Neutrophil (primary cell): ENCODE results near the gene DDX5.

ENCODE experiments used
- H3K27ac ChIP-seq: fragments of 200-600 bp; sonication (generic); 2 replicates; pipeline ENCODE4 v1.5.1; 2016; ENCODE audit warnings: mild to moderate bottlenecking, moderate library complexity
- H3K27me3 ChIP-seq: fragments of 200-600 bp; sonication (generic); 2 replicates; pipeline ENCODE4 v1.6.0; 2016; ENCODE audit warnings: mild to moderate bottlenecking
- H3K36me3 ChIP-seq: fragments of 200-600 bp; sonication (generic); 2 replicates; pipeline ENCODE4 v1.5.1; 2017
- H3K4me1 ChIP-seq, 2 experiments: fragments of 200-600 bp in 1 of 2; sonication (generic) in 1 of 2; 1 replicate in 1 of 2; 2 replicates in 1 of 2; pipeline versions ENCODE4 v1.5.1 to v1.6.1; 2013 to 2016; ENCODE audit warnings: low read depth in 1 of 2, low read length in 1 of 2, mild to moderate bottlenecking in 1 of 2, moderate library complexity in 1 of 2; ENCODE audit not compliant: control insufficient read depth in 1 of 2, insufficient read depth in 1 of 2
- H3K4me3 ChIP-seq, 2 experiments: fragments of 200-600 bp in 1 of 2; sonication (generic) in 1 of 2; 1 replicate in 1 of 2; 2 replicates in 1 of 2; pipeline ENCODE4 v1.5.1; 2013 to 2016; ENCODE audit warnings: low read depth in 1 of 2, low read length in 1 of 2, mild to moderate bottlenecking in 1 of 2, moderate library complexity in 1 of 2
- H3K9me3 ChIP-seq: fragments of 200-600 bp; sonication (generic); 2 replicates; pipeline ENCODE4 v1.5.1; 2016
- CTCF ChIP-seq: fragments of 200-600 bp; sonication (generic); IDR thresholded peaks from 2 replicates; pipeline ENCODE4 v1.5.1; 2016; ENCODE audit warnings: antibody characterized with exemption

Gene DDX5

GRCh38 chr17:64529221-64529620, 23.1 kb upstream of the DDX5 start:
- no peaks in the 10 kb centered on the region for H3K27me3 ChIP-seq
- H3K36me3 ChIP-seq: peaks cover 98% of the 10 kb centered on the region
- H3K4me1 ChIP-seq: no peaks in the 10 kb centered on the region
- H3K9me3 ChIP-seq: no peaks in the 10 kb centered on the region
- H3K4me3 ChIP-seq: no peak overlapping the region
- no peak for TF ChIP-seq CTCF
- H3K27ac ChIP-seq: no peak overlapping the region

- peaks cover 97% of the 10 kb centered on the region for H3K36me3 ChIP-seq
- no peak overlapping the region for H3K27ac ChIP-seq
- no peak for TF ChIP-seq CTCF
- H3K27me3 ChIP-seq: no peaks in the 10 kb centered on the region
- H3K9me3 ChIP-seq: no peaks in the 10 kb centered on the region
- no peaks in the 10 kb centered on the region for H3K4me1 ChIP-seq
- H3K4me3 ChIP-seq: no peak overlapping the region
These were observed 21.8 kb upstream of the DDX5 start for GRCh38 chr17:64527914-64528313.

GRCh38 chr17:64520359-64520758, 14.3 kb upstream of the DDX5 start:
- H3K27me3 ChIP-seq: no peaks in the 10 kb centered on the region
- no peak overlapping the region for H3K4me3 ChIP-seq
- H3K27ac ChIP-seq: no peak overlapping the region
- H3K9me3 ChIP-seq: no peaks in the 10 kb centered on the region
- H3K36me3 ChIP-seq: peaks cover 78% of the 10 kb centered on the region
- H3K4me1 ChIP-seq: no peaks in the 10 kb centered on the region
- TF ChIP-seq CTCF: no peak

- Histone ChIP-seq H3K27me3 (no peaks in the 10 kb centered on the region), H3K36me3 (peaks cover 76% of the 10 kb centered on the region), H3K27ac (no peak overlapping the region), H3K4me3 (no peak overlapping the region), H3K4me1 (no peaks in the 10 kb centered on the region), H3K9me3 (no peaks in the 10 kb centered on the region)
- TF ChIP-seq CTCF: no peak
These were observed 13.5 kb upstream of the DDX5 start for GRCh38 chr17:64519601-64520000.

- H3K27ac ChIP-seq: no peak overlapping the region
- no peak overlapping the region for H3K4me3 ChIP-seq
- no peak for TF ChIP-seq CTCF
- H3K9me3 ChIP-seq: no peaks in the 10 kb centered on the region
- H3K36me3 ChIP-seq: peaks cover 71% of the 10 kb centered on the region
- H3K4me1 ChIP-seq: no peaks in the 10 kb centered on the region
- no peaks in the 10 kb centered on the region for H3K27me3 ChIP-seq
These were observed 9.7 kb upstream of the DDX5 start for GRCh38 chr17:64515829-64516228.

- Histone ChIP-seq H3K36me3 (peaks cover 71% of the 10 kb centered on the region), H3K4me3 (no peak overlapping the region), H3K9me3 (no peaks in the 10 kb centered on the region), H3K4me1 (no peaks in the 10 kb centered on the region), H3K27ac (no peak overlapping the region), H3K27me3 (no peaks in the 10 kb centered on the region)
- no peak for TF ChIP-seq CTCF
These were observed 9.3 kb upstream of the DDX5 start for GRCh38 chr17:64515419-64515818.
